Nucleus accumbens (tissue), 56 donors: ENCODE results near the gene GALT.
"Not testable (repeated sequence)": the region's sequence is repeated elsewhere in the genome, so short reads cannot be mapped to it uniquely, and the experiment has no call there.

Source experiments
- DNase-seq, 56 donors: peaks; one replicate each; lab custom pipeline; 2025; lab: John Stamatoyannopoulos, UW

GALT gene

GRCh38 chr9:34624475-34625185 lies 21.8 kb upstream of the GALT start:
- DNase-seq, result no peak

DNA sequence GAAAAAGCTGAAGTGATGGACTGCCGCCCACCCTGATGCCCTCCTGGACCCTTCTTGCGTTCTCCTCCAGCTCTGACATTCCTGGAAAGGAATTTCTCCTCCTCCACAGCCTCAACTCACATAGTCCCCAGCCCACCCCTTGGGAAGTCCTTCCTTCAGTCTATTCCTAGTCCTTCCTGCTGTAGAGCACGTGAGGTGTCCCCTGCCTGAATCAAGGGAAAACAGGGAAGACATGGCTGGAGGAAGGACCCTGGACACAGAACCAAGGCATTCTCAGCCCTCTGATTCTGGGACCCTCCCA lies 21.3 kb upstream of the GALT start:
- DNase-seq, result no peak

DNA sequence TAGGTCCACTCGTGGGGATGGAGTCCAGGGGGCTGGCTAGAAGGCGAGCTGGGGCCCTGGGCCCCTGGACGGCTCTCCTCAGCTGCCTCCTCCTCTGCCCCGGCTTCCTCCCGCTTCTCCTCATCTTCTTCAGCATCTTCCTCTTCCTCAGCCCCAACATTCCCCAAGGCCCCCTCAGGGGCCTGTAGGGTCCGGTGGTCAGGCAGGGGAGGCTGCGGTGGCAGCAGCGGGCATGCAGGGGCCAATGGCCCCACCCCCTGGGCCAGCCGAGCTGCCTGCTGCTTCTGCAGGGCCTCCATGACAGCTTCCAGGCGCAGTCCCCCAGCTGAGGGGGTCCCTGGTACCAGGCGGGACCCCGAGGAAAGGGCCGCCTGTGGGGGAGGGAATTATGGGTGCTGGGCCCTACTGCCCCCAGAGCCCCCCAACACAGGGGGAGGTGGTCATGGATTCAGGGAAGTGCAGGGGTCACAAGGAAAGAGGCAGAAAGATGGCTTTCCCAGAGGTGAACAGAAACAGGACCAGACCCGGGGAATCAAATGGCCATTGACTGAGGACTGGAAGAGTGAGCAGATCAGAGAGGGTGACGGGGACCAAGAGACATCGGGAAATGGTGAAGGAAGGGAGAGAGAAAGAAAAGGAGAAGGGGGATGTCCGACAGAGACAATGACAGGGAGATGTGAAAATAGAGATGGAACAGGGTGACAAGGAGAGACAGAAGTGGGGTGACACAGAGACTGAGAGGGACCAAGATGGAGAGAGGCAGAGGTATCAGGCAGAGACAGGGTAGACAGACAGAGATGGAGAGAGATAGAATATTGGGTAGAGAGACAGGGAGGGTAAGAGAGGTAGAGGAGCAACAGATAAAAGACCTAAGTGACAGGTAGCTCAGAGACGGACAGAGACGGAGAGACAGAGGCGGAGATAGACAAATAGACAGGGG lies 18.5 kb upstream of the GALT start:
- no peak for DNase-seq

- DNase-seq, result peak in 5 of 56 donors; percentile 13 to 39 (median 18)
Observed at GRCh38 chr9:34628656-34629490, 17.6 kb upstream of the GALT start, which contains the start of gene ARID3C. TSS of gene ARID3C (minus strand) at chr9:34629066. CDS start at chr9:34628014, 1,052 bp downstream.

DNA sequence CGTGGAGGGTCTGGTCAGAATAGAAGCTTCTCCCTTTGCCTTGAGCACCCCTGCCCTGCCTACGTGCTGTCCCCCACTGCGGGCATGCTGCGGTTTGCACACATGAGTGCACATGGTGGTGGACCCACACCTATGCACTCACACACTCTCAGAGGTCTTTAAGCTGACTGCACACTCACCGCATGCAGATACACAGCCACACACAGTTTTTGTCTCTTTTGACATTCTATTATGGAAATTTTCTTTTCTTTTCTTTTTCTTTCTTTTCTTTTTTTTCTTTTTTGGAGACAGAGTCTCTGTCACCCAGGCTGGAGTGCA lies 17.0 kb upstream of the GALT start:
- DNase-seq, result no peak

DNA sequence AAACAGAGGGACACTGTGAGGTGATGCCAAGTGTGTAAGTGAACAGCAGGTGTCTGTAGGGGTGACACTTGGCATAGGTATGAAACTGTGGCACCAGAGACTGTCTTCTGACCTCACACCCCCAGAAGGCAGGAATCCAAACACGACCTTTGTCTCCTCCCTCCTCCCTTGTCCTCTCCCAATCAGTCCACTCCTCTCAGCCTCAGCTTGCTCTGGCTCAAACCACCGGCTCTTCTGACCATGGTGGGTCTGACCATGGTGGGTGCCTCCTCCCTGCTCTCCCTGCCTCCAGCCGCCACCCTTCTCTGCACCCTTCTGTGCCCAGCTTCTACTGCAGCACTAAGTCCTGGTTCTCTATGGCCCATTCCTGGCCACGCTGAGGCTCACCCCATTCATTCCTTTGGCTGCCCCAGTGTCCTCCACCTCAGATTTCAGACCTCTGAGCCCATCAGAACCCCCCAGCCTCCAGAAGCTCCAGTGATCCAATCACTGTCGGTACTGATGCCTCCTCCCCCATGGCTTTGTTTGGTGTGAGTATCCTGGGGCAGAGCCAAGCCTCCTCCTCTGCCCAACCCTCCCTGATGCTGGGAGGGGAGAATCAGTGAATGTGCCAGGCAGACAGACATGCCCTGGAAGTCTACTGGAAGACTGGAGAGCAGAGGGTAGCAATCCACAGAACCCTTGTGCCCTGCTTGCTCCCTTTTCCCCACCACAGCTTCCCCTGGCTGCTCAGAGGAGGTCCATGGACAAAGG lies 15.9 kb upstream of the GALT start:
- no peak for DNase-seq

DNA sequence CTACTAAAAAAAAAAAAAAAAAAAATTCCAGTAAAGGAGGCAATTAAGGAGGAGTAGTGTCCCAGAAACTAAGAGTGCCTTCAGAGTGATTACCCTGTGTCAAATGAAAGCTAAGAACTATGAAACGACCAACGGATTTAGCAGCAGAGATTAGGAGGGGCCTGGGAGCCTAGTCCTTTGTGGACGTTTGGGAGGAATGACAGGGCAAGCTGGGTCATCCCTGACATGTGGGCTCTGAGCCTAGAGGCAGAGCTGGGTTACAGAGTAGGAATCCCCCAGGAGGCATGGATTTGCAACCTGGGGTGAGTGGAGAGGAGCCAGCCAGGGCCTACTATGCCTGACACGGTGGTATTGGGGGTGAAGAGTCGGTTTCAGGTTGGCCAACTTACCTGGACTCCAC lies 13.3 kb upstream of the GALT start:
- DNase-seq, result no peak

GRCh38 chr9:34633851-34634550 lies 12.5 kb upstream of the GALT start:
- DNase-seq, result peak in 49 of 56 donors; percentile 13 to 77 (median 40)

DNA sequence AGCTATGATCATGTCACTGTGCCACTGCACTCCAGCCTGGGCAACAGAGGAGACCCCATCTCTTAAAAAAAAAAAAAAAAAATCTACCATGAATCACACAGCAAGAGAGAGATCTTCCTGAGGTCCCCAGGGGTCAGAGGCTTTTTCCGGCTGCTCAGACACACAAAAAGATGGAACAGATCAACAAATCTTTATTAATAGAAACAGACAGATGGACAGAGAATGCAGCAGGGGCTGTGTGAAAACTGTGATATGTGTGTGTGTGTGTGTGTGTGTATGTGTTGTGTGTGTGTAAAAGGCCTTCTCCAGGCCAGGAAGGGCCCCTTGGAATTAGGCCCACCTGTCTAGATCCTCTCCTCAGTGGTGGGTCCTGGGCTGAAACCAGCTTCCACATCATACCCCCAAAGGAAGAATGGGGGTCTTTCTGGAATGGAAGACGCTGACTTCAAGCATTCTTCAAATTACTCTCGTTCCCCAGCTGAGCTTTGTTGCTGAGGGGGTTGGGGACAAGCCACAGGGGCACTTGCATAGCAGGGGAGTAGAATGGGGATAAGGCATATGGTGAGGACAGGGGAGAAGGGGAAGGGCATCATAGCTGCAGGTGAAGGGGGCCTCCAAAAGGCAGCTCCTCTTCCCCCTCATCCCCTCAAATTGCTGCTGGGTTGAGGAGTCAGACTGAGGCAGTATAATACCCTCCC lies 11.8 kb upstream of the GALT start:
- DNase-seq, result no peak

GRCh38 chr9:34635556-34635955 lies 10.9 kb upstream of the GALT start:
- DNase-seq, result no peak

- DNase-seq, result peak in 7 of 56 donors; percentile 33 to 67 (median 54)
Observed at GRCh38 chr9:34636791-34637355, 9.6 kb upstream of the GALT start.

DNA sequence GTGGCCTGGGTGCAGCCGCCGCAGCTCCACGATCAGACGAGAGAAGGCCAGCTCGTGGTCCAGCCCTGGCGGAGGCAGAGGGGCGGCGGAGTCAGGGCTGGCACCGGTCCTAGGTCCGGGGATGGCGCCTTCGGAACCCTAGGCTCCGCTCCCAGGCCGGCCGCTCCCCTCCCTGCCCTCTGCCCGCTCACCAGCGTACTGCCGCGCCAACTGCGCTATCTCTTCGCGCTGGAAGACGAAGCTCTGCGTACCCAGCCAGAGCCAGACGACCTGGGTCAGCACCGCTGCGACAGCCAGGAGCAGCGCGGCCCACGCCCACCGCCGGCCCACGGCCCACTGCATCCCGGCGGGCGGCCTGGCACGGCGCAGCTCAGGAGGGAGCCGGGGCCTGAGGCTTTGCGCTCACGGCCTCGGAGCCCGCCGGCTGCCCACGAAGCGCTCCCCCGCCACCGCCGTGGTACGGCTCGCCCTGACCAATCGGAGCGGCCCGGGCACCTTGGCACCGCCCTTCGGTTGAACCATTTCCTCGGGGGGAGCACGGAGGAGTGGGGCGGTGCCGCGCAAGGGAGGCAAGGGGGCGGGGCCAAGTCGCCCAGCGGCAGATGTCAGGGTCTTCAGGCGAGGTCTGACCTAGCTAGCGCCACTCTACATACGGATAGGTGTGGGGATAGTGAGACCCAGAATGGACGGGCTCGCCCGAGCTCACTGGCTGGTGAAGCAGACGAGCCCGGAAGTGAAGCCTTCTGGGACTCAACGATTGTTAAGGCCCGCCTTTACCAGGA lies 8.9 kb upstream of the GALT start, which contains the start of gene SIGMAR1:
Gene SIGMAR1 (minus strand): TSS at position 432 of the 782 bp plus-strand sequence. CDS start 90 bp downstream, at position 342.
- DNase-seq, result peak; percentile 61 to 97 (median 90)

DNA sequence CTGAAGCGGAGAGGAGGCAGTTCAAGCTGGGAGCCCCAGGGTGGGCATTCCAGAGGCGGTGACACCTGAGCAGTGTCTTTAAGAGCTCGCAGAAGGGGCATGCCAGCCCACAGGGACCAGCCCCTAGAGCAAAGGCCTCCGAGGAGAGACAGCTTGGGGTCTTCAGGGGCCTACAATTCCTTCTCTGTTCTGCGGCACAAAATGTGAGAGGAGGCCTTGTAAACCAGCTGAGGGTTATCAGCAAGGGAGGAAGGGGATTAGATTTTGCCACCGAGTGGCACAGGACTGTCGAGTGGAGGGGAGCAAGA lies 8.4 kb upstream of the GALT start:
- DNase-seq, result peak in 1 of 56 donors; percentile 63

DNA sequence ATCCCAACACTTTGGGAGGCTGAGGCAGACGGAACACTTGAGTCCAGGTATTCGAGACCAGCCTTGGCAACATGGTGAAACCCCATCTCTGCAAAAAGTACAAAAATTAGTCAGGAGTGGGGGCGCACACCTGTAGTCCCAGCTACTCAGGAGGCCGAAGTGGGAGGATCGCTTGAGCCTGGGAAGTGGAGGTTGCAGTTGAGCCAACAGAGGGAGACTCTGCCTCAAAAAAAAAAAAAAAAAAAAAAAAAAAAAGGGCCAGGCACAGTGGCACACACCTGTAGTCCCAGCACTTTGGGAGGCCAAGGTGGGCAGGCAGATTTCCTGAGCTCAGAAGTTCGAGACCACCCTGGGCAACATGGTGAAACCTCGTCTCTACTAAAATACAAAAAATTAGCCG lies 7.2 kb upstream of the GALT start:
- not testable (repeated sequence) for DNase-seq

- no peak for DNase-seq
Observed at GRCh38 chr9:34642679-34643078, 3.8 kb upstream of the GALT start.

- DNase-seq, result no peak
Observed at GRCh38 chr9:34644766-34645314, 1.6 kb upstream of the GALT start.

- peak in 1 of 56 donors; percentile 29 for DNase-seq
Observed at GRCh38 chr9:34647084-34647403, 569 bp downstream of the GALT start.

DNA sequence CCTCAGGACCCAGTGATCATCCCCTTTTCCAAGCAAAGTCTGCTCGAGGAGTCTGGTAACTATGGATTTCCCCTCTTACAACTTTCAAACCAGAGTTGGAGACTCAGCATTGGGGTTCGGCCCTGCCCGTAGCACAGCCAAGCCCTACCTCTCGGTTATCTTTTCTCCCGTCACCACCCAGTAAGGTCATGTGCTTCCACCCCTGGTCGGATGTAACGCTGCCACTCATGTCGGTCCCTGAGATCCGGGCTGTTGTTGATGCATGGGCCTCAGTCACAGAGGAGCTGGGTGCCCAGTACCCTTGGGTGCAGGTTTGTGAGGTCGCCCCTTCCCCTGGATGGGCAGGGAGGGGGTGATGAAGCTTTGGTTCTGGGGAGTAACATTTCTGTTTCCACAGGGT lies 1.2 kb downstream of the GALT start:
- no peak for DNase-seq
